B cell (primary cell): ENCODE measurements around the gene STEAP1. TPM values are rescaled to one million over a fixed set of nuclear protein-coding genes. Genes with fewer than 3 reads are reported as not detected.

Experiments
- ATAC-seq: fragments of 200-7000 bp; cut with Tn5 transposase; one replicate; pipeline ENCODE4 v1.10.0; 2021; ENCODE audit warnings: low read depth, mild to moderate bottlenecking, moderate number of reproducible peaks, moderate library complexity
- CTCF ChIA-PET: fragments of 350-600 bp; sonication (Branson Sonifier 250); formaldehyde crosslinking; loops from one replicate; lab custom pipeline; 2021; ENCODE audit warnings: antibody characterized with exemption, inconsistent platforms; lab: Charles Lee
- POLR2A ChIA-PET: fragments of 350-600 bp; sonication (Branson Sonifier 250); formaldehyde crosslinking; loops from one replicate; lab custom pipeline; 2021; ENCODE audit warnings: antibody characterized with exemption; lab: Charles Lee
- DNase-seq: peaks from one replicate; pipeline ENCODE4 v3.0.0; 2013
- H2AFZ ChIP-seq: 2 replicates; pipeline ENCODE4 v1.6.1; 2012; ENCODE audit warnings: mild to moderate bottlenecking, low read depth, low read length; ENCODE audit not compliant: insufficient read depth, poor library complexity, severe bottlenecking
- H3K27ac ChIP-seq, 2 donors: 1 replicate in 1 of 2; 2 replicates in 1 of 2; pipeline ENCODE4 v1.5.1; 2012 to 2013; ENCODE audit warnings: low read length in 2 of 2, mild to moderate bottlenecking in 2 of 2, moderate library complexity in 1 of 2
- H3K27me3 ChIP-seq, 4 experiments: fragments of 200-600 bp in 1 of 4; sonication (generic) in 1 of 4; replicated peaks in 1 of 4; 1 replicate in 2 of 4; 2 replicates in 2 of 4; pipeline versions ENCODE4 v1.6.1 to v1.7.0; 2013 to 2016; ENCODE audit warnings: low read length in 3 of 4, mild to moderate bottlenecking in 2 of 4, mixed read lengths in 1 of 4, moderate library complexity in 1 of 4; ENCODE audit not compliant: insufficient read depth in 4 of 4, control insufficient read depth in 3 of 4; ENCODE audit errors: control extremely low read depth in 1 of 4
- H3K36me3 ChIP-seq, 2 experiments: replicated peaks in 1 of 2; 1 replicate in 1 of 2; 2 replicates in 1 of 2; pipeline versions ENCODE4 v1.6.1 to v1.7.1; 2013; ENCODE audit warnings: low read length in 1 of 2; ENCODE audit not compliant: insufficient read depth in 2 of 2, control insufficient read depth in 1 of 2; ENCODE audit errors: control extremely low read depth in 1 of 2, extremely low read depth in 1 of 2
- H3K4me1 ChIP-seq, 2 donors: fragments of 200-600 bp in 1 of 2; sonication (generic) in 1 of 2; 1 replicate in 1 of 2; 2 replicates in 1 of 2; pipeline versions ENCODE4 v1.5.1 to v1.6.1; 2013 to 2017; ENCODE audit warnings: low read length in 2 of 2; ENCODE audit not compliant: control insufficient read depth in 2 of 2, insufficient read depth in 2 of 2
- H3K4me2 ChIP-seq: replicated peaks from 2 replicates; pipeline ENCODE3; 2012; ENCODE audit warnings: mild to moderate bottlenecking, low read depth, low read length; ENCODE audit not compliant: poor library complexity, severe bottlenecking
- H3K4me3 ChIP-seq, 5 experiments: fragments of 200-600 bp in 1 of 5; sonication (generic) in 1 of 5; 1 replicate in 3 of 5; 2 replicates in 2 of 5; pipeline versions ENCODE4 v1.5.1 to v1.7.0; 2011 to 2016; ENCODE audit warnings: low read length in 4 of 5, mild to moderate bottlenecking in 4 of 5, low read depth in 2 of 5, control low read depth in 1 of 5, moderate library complexity in 1 of 5; ENCODE audit not compliant: insufficient read depth in 1 of 5; ENCODE audit errors: control extremely low read depth in 1 of 5, extremely low read depth in 1 of 5
- H3K79me2 ChIP-seq: fragments of 200-600 bp; sonication (generic); one replicate; pipeline ENCODE4 v1.6.0; 2016; ENCODE audit warnings: low read length; ENCODE audit not compliant: control insufficient read depth, insufficient read depth
- H3K9ac ChIP-seq: fragments of 200-600 bp; sonication (generic); 2 replicates; pipeline ENCODE4 v1.6.1; 2017; ENCODE audit warnings: mild to moderate bottlenecking, low read length, moderate library complexity
- H3K9me3 ChIP-seq, 3 donors: one replicate each; pipeline versions ENCODE4 v1.6.1 to v1.7.1; 2013; ENCODE audit warnings: low read length in 2 of 3; ENCODE audit not compliant: control insufficient read depth in 2 of 3, insufficient read depth in 1 of 3; ENCODE audit errors: control extremely low read depth in 1 of 3
- H4K20me1 ChIP-seq: 2 replicates; pipeline ENCODE4 v1.6.0; 2012; ENCODE audit warnings: mild to moderate bottlenecking, low read length; ENCODE audit not compliant: insufficient read depth, control insufficient read depth, poor library complexity, severe bottlenecking
- H3K27ac Mint-ChIP-seq: one replicate; pipeline ENCODE4 v1.8.0; 2021; ENCODE audit warnings: mixed read lengths
- H3K27me3 Mint-ChIP-seq: one replicate; pipeline ENCODE4 v1.8.0; 2021; ENCODE audit warnings: mixed read lengths
- H3K4me1 Mint-ChIP-seq: one replicate; pipeline ENCODE4 v1.8.0; 2021; ENCODE audit warnings: mixed read lengths
- H3K4me3 Mint-ChIP-seq: one replicate; pipeline ENCODE4 v1.8.0; 2021; ENCODE audit warnings: mixed read lengths
- H3K9me3 Mint-ChIP-seq: one replicate; pipeline ENCODE4 v1.8.0; 2022; ENCODE audit warnings: mixed read lengths; ENCODE audit not compliant: insufficient read depth
- CTCF ChIP-seq: fragments of 200-600 bp; IDR thresholded peaks from one replicate; pipeline ENCODE4 v1.8.0; 2022; ENCODE audit warnings: antibody characterized with exemption, mild to moderate bottlenecking
- EZH2 ChIP-seq: IDR thresholded peaks from 2 replicates; pipeline ENCODE4 v1.6.1; 2012; ENCODE audit warnings: borderline replicate concordance, low read depth, mild to moderate bottlenecking, moderate library complexity, low read length; ENCODE audit not compliant: insufficient read depth, poor library complexity, severe bottlenecking
- WGBS: methylation state at CpG from one replicate; pipeline ENCODE4 v1.1.5; 2013; ENCODE audit warnings: missing lambda C conversion rate; ENCODE audit not compliant: insufficient coverage; 5-methylcytosine and 5-hydroxymethylcytosine counted together
- intact Hi-C: fragments of 100-400 bp; cut with micrococcal nuclease; formaldehyde crosslinking; loops from one replicate; pipeline ENCODE4 v1.10.0; 2022
- polyA plus RNA-seq: library from polyadenylated mRNA; depleted of rRNA; stranded (reverse); fragments of >200 nt; gene quantifications from 2 replicates; pipeline ENCODE4 v1.2.3, GENCODE V29; 2012
- total RNA-seq, 2 donors: library from RNA; stranded (reverse); fragments of 120-200 nt in 1 of 2; gene quantifications; 1 replicate in 1 of 2; 2 replicates in 1 of 2; pipeline versions ENCODE4 v1.2.3 to v1.2.4, GENCODE V29; 2013 to 2022

STEAP1 gene
- total and polyA plus RNA-seq, 2 donors (not counting 1 experiment from before 2014, with no cell fraction given), result not detected

GRCh38 chr7:90178679-90179278 is 24.5 kb downstream of the STEAP1 start:
- Histone ChIP-seq H4K20me1 (no peaks in the 10 kb centered on the region), H3K79me2 (no peaks in the 10 kb centered on the region), H3K27me3 (no peaks in the 10 kb centered on the region), H3K36me3 (no peaks in the 10 kb centered on the region), H3K4me2 (no peak overlapping the region), H3K9me3 (peaks cover 0 to 16% (median 6%) of the 10 kb centered on the region in 3 donors), H3K9ac (no peak overlapping the region), H3K4me1 (peaks cover 0 to 4% of the 10 kb centered on the region in 2 donors), H2AFZ (peak overlapping the region; percentile 37), H3K27ac (no peak overlapping the region), H3K4me3 (no peak overlapping the region)
- intact Hi-C loops, result no loop called here
- Mint-ChIP-seq H3K4me3 (peak overlapping the region; percentile 37), H3K27ac (peak overlapping the region; percentile 75), H3K27me3 (no peaks in the 10 kb centered on the region), H3K9me3 (no peaks in the 10 kb centered on the region), H3K4me1 (peaks cover 11% of the 10 kb centered on the region)
- TF ChIP-seq EZH2, result no peak
- TF ChIP-seq CTCF, result no peak
- ATAC-seq (peak; percentile 72), DNase-seq (peak; percentile 20)
- ChIA-PET POLR2A (no interaction called here), CTCF (interaction anchor here (1.5 kb wide), 1 partner anchor 249 kb away, joined by 5 read pairs; no protein-coding TSS in a partner anchor)
- 81% methylated on average over 3 of the region's 6 CpGs for WGBS

- H2AFZ ChIP-seq, result no peak overlapping the region
- no peak for ATAC-seq
- no peak overlapping the region for H3K9ac ChIP-seq
Measured at GRCh38 chr7:90180011-90180585, 25.8 kb downstream of the STEAP1 start.

More at GRCh38 chr7:90180011-90180585, 25.8 kb downstream of the STEAP1 start:
- peaks cover 2% of the 10 kb centered on the region for H3K9me3 Mint-ChIP-seq
- no peak for DNase-seq
- no peak overlapping the region for H3K27ac Mint-ChIP-seq
- H3K4me1 Mint-ChIP-seq, result peaks cover 11% of the 10 kb centered on the region
- ChIA-PET POLR2A (no interaction called here), CTCF (no interaction called here)
- peaks cover 0 to 16% (median 6%) of the 10 kb centered on the region in 3 donors for H3K9me3 ChIP-seq
- TF ChIP-seq EZH2, result no peak
- no peak for TF ChIP-seq CTCF
- no peaks in the 10 kb centered on the region for H3K27me3 Mint-ChIP-seq
- H3K4me2 ChIP-seq, result no peak overlapping the region
- H3K27ac ChIP-seq, result no peak overlapping the region
- H3K27me3 ChIP-seq, result no peaks in the 10 kb centered on the region
- no CpG with 5 or more reads among the region's 1 CpG for whole genome bisulfite sequencing
- no peaks in the 10 kb centered on the region for H4K20me1 ChIP-seq
- no peak overlapping the region for H3K4me3 ChIP-seq
- H3K79me2 ChIP-seq, result no peaks in the 10 kb centered on the region
- no peaks in the 10 kb centered on the region for H3K36me3 ChIP-seq
- H3K4me1 ChIP-seq, result peaks cover 0 to 4% of the 10 kb centered on the region in 2 donors
- intact Hi-C loops, result no loop called here
- no peak overlapping the region for H3K4me3 Mint-ChIP-seq
